ENCODE data around the gene FRRS1. TPM values are rescaled to one million over a fixed set of nuclear protein-coding genes. Genes with fewer than 3 reads are reported as not detected.

FRRS1 gene
- total RNA-seq, 6 experiments from 2014 or later, result 19.6 to 44.0 (median 31.4) TPM

GRCh38 chr1:99728494-99729235 is 37.8 kb downstream of the FRRS1 start:
- TF ChIP-seq CTCF (IDR thresholded peaks at IDR 0.05), result peak; percentile 21 to 35 (median 28)
- TF ChIP-seq POLR2A (IDR thresholded peaks at IDR 0.05), result no peak
- Histone ChIP-seq H3K4me1 (peaks cover 0 to 23% (median 1%) of the 10 kb centered on the region in 4 donors), H3K36me3 (peaks cover 0 to 40% (median 7%) of the 10 kb centered on the region in 4 donors), H3K27ac (no peak overlapping the region), H3K9me3 (no peaks in the 10 kb centered on the region), H3K27me3 (no peaks in the 10 kb centered on the region), H3K4me3 (no peak overlapping the region)
- intact Hi-C loops (cut with DNase I), result no loop called here
- ATAC-seq (peak; percentile 26 to 51 (median 40)), DNase-seq (no peak)
- WGBS (ENCODE audit: insufficient coverage, low coverage, low lambda C conversion rate, missing lambda C conversion rate), result 53% methylated on average over 3 of the region's 4 CpGs

- H3K4me3 ChIP-seq, result no peak overlapping the region
- DNase-seq (no peak), ATAC-seq (peak; percentile 14 to 36 (median 23))
- TF ChIP-seq POLR2A (IDR thresholded peaks at IDR 0.05) (no peak), CTCF (IDR thresholded peaks at IDR 0.05) (no peak)
- WGBS (ENCODE audit: insufficient coverage, low coverage, low lambda C conversion rate, missing lambda C conversion rate), result 68% methylated on average over 3 of the region's 4 CpGs
- H3K27ac ChIP-seq, result no peak overlapping the region
- H3K27me3 ChIP-seq, result no peaks in the 10 kb centered on the region
- peaks cover 0 to 38% (median 7%) of the 10 kb centered on the region in 4 donors for H3K36me3 ChIP-seq
- intact Hi-C loops (cut with DNase I), result no loop called here
- no peaks in the 10 kb centered on the region for H3K9me3 ChIP-seq
- H3K4me1 ChIP-seq, result peaks cover 0 to 23% (median 1%) of the 10 kb centered on the region in 4 donors
These were observed 38.8 kb downstream of the FRRS1 start for GRCh38 chr1:99727575-99728185.

GRCh38 chr1:99726818-99727217 is 39.6 kb downstream of the FRRS1 start:
- peaks cover 0 to 40% (median 7%) of the 10 kb centered on the region in 4 donors for H3K36me3 ChIP-seq
- WGBS (ENCODE audit: insufficient coverage, low coverage, low lambda C conversion rate, missing lambda C conversion rate), result 26% methylated on average over 2 of the region's 2 CpGs
- DNase-seq (no peak), ATAC-seq (peak; percentile 70 to 88 (median 81))
- no peaks in the 10 kb centered on the region for H3K27me3 ChIP-seq
- TF ChIP-seq CTCF (IDR thresholded peaks at IDR 0.05), result no peak
- TF ChIP-seq POLR2A (IDR thresholded peaks at IDR 0.05), result no peak
- peaks cover 0 to 23% (median 1%) of the 10 kb centered on the region in 4 donors for H3K4me1 ChIP-seq
- H3K9me3 ChIP-seq, result no peaks in the 10 kb centered on the region
- intact Hi-C loops (cut with DNase I), result no loop called here
- H3K4me3 ChIP-seq, result no peak overlapping the region
- no peak overlapping the region for H3K27ac ChIP-seq

GRCh38 chr1:99726407-99726806 is 40.0 kb downstream of the FRRS1 start:
- intact Hi-C loops (cut with DNase I), result no loop called here
- no peak overlapping the region for H3K27ac ChIP-seq
- DNase-seq (no peak), ATAC-seq (no peak)
- peaks cover 0 to 41% (median 7%) of the 10 kb centered on the region in 4 donors for H3K36me3 ChIP-seq
- 100% methylated on average over 1 of the region's 1 CpG for WGBS (ENCODE audit: insufficient coverage, low coverage, low lambda C conversion rate, missing lambda C conversion rate)
- peaks cover 0 to 23% (median 1%) of the 10 kb centered on the region in 4 donors for H3K4me1 ChIP-seq
- no peak overlapping the region for H3K4me3 ChIP-seq
- H3K27me3 ChIP-seq, result no peaks in the 10 kb centered on the region
- no peak for TF ChIP-seq POLR2A (IDR thresholded peaks at IDR 0.05)
- TF ChIP-seq CTCF (IDR thresholded peaks at IDR 0.05), result no peak
- H3K9me3 ChIP-seq, result no peaks in the 10 kb centered on the region

Data from right lobe of liver (tissue), 6 donors.